ENCODE data around the gene UBAC2.
"Not testable (repeated sequence)": the region's sequence is repeated elsewhere in the genome, so short reads cannot be mapped to it uniquely, and the experiment has no call there.

UBAC2 gene

DNA sequence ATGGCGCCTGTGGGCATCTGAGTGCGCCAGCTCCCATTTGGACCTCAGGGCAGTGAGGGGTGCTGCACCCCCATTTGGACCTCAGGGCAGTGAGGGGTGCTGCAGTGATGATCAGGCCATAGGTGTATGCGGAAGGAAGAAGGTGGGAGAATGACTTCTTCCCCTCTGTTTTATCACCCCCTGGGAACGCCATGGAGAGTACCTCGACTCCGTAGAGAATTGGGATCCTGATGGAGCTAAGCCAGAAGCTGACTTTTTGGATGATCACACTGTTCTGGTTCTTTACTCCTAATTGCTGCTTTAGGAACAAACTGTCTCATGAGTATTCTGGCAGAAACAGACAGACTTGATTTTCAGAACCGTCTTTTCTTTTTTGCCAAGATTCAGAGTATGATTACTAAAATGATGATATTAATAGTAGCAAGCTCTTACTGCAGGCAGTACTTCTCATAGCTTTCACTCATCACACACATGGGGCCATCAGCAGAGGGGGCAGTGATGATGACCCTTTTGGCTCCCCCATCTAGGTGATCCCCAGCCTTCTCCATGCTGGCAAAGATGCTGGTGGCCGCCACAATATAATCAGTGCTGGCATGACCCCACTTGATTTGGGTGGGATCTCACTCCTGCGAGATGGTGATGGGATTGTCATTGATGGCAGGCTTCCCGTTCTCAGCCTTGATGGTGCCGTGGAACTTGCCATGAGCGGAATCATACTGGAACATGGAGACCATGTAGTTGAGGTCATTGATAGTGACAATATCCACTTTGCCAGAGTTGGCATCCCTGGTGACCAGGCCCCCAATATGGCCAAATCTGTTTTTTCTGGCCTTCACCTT is 10.3 kb upstream of the UBAC2 start:
- no peak for DNase-seq

GRCh38 chr13:99191336-99191899 is 9.2 kb upstream of the UBAC2 start:
- DNase-seq: no peak

DNA sequence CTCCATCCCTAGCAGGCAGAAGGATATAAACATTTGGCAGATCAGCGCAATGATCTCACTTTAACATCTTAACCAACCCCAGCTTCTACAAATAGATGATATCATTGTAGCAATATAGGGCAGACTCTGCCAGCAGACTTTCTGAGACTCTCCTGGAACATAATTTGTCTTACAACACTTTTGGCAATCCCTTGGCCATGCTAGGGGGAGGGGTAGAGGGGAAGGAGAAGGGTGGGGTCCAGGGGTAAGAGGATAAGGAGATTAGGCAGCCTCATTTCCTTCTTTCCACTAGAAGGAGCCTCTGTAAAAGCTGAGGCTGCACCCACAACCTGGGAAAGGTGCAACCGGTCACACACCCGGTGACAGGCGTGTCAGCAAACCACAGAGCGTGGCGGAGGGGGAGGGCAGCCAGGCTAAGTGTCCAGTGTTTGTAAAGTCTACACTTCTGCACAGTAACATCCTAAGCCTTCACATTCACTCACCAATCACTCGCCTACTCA is 8.7 kb upstream of the UBAC2 start:
- DNase-seq: no peak

- no peak for DNase-seq
Observed at GRCh38 chr13:99192480-99192879, 8.2 kb upstream of the UBAC2 start.

DNA sequence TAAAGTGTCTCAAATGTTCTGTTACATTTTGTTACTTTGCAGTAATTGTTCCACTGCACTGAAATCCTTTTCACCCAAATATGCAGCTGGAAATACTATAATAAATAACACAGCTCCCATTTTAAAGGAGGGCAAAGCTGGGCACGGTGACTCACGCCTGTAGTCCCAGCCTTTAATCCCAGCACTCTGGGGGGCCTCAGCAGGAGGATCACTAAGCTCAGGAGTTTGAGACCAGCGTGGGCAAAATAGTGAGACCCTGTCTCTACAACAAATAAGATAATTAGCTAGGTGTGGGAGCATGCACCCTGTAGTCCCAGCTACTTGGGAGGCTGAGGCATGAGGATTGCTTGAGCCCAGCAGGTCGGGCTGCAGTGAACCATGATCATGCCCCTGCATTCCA is 7.5 kb upstream of the UBAC2 start:
- no peak for DNase-seq

DNA sequence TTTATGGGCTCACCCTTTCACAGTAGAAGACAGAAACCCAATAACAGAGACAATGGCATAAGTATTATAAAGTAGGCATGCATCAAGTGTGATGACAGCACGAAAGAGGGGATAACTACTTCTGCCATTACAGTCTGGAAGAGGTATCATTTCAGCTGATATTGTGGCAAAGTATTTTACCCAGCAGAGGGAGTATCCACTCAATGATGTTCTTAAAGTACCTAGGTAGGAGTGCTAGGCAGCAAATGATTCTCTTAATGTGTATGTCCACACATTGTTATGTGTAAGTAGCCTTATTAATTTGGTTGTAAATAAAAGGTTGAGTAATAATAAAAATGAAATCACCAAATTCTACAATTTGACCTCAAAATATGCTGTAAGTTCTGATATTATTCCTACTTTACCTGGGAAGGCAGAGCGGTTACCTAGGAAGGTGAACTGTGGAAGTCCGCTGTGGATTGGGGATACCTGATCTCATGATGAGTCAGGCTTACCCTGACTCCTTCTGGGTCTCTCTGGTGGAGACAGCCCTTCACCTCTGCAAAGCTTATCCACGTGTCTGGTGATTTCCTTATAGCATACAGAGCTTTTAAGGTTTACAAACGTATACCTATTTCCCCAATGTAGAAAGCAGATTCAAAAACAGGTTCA is 4.1 kb upstream of the UBAC2 start:
- DNase-seq: peak; percentile 70

- DNase-seq: no peak
Observed at GRCh38 chr13:99197117-99197651, 3.5 kb upstream of the UBAC2 start.

DNA sequence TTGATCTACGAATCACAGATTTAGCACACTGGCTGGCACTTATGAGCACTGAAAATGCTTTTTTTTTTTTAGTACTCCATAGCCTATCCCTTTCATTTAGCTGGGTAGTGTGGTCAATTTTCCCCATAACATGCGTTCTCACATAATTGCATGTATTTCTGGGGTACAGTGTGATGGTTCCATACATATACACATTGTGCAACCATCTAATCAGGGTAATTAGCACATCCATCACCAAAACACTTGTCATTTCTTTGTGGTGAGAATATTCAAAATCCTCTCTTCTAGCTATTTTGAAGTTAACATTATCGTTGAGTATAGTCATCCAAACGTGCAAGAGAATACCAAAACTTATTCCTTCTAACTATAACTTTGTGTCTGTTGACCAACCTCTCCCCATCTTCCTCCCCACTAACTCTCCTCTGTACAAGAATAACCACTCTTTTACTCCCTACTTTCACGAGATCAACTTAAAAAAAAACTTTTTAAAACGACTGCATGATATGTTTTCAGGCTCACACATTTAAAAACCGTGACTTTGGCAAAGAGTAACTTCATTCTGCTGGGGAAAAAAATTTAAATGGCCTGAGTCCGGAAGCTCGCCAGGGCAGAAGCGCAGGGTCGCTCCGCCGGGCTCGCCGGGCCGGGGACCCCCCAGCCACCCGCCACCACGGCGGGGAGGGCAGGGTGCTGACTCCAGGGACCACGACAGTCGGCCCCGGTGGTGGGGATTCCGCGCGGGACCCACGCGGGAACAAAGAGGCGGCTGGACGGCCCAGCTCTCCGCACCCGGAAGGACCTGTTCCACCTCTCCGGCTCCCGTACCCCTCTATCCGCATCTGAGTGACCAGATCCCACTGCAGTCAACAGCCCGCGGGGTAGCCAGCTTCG is 868 bp upstream of the UBAC2 start:
- DNase-seq: no peak

GRCh38 chr13:99203601-99204579 is 3.2 kb downstream of the UBAC2 start:
- no peak for DNase-seq

DNA sequence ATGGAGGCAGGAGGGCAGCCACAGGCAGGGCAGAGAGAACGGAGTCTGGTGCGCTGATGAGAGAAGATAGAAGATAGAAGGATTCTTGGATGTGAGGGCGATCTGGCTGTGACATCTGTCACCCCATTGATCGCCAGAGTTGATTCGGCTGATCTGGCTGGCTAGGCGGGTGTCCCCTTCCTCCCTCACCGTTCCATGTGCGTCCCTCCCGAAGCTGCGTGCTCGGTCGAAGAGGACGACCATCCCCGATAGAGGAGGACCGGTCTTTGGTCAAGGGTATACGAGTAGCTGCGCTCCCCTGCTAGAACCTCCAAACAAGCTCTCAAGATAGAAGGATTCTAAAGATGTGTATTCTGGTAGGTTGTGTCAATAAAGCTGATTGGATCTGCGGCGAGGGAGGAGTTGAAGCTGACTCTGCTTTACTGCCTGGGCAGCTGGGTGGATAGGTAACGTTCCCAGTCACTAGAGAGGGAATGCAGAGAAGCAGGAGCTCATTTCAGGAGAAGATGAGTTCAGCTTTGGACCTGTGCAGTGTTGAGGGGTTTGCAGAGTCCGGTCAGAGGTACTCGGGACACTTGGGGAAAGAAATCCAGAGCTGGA is 5.1 kb downstream of the UBAC2 start:
- no peak for DNase-seq

DNA sequence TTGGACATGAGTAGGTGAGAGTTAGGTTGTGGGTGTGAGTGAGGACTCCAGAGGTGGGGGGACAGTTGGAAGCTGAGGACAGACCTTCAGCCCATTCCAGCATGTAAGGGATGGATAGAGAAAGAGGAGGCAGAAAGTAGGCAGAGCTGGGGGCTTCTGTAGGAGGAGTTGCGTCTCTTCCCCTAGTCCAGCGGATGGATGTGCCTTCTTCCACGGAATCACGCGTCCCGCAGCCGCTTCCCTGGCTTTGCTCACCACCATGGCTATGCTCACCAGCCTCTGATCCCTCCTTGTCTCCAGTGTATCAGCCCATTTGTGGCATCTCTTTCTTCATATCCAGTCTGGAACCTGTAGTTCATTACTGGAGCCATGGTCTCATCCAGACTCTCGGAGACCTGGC is 5.6 kb downstream of the UBAC2 start:
- DNase-seq: no peak

DNA sequence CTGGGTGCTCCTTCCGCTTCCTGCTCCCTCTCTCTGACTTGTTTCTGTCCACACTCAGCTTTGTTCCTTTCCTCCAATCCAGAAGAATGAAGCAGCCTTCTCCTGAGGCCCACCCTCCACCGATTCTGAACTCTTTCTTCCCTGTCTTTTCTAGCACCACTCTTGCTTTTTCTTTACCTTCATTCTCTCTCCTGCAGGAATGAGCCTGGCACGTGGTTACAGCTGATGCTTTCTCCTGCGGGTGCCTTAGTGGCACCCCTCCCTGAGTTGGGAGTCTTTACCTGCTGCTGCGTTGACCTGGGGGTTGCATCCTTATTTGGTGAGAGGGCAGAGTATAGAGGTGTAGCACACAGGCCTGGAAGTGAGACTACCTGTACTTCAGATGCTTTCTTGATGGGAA is 6.2 kb downstream of the UBAC2 start:
- no peak for DNase-seq

DNA sequence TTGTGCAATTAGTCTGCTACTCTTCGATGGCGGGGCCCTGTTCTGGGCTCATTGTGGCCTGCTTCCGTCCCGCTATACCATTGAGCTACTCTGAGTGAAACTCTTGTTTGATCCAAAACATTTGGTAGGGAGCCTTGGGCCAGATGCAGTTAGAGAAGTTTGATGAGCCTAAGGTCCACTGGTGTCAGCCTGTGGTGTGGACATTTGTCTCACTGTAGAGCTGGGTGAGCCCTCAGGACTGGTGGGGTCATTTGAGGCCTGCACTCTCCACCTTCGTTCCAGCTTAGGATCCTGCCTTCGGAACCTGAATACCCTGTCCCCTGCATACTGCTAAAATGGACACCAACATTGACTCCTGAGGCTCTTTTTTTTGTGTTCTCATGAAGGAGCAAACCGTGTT is 6.9 kb downstream of the UBAC2 start:
- no peak for DNase-seq

GRCh38 chr13:99208185-99208584 is 7.5 kb downstream of the UBAC2 start:
- no peak for DNase-seq

GRCh38 chr13:99208845-99209527 is 8.3 kb downstream of the UBAC2 start:
- DNase-seq: no peak

- DNase-seq: not testable (repeated sequence)
Observed at GRCh38 chr13:99210627-99211026, 10.0 kb downstream of the UBAC2 start.

GRCh38 chr13:99211421-99212035 is 10.9 kb downstream of the UBAC2 start:
- DNase-seq: no peak

GRCh38 chr13:99214232-99214631 is 13.6 kb downstream of the UBAC2 start:
- no peak for DNase-seq

DNA sequence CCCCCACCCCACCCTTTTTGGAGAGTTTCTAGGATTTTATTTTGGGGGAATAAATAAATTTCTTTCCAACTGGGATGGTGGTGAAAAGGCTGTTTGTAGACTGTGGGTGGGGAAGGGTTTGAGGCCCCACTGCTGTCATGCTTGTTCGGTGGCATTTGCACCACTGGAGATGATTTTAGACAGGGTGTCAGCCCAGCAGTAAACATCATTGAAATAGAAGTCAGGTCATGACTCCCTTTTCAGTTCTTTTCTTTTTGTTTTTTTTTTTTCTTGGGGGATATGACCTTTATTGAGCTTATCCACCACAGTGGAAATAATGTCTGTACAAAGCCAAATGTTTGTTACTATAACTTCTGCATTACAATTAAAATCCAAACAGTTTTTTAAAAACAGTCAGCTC is 14.1 kb downstream of the UBAC2 start:
- no peak for DNase-seq

All from CD4-positive, alpha-beta T cell treated with Interleukin-17A for 1 hour (primary cell).